Measurements from ENCODE around the gene WDR62.

Gene WDR62

GRCh38 chr19:36089847-36090246 is 35.1 kb downstream of the WDR62 start:
- Mint-ChIP-seq H3K4me3 (no peak overlapping the region), H3K9me3 (no peaks in the 10 kb centered on the region), H3K36me3 (ENCODE audit: low read depth) (peaks cover 22% of the 10 kb centered on the region), H3K27me3 (ENCODE audit: low read depth) (peaks cover 3% of the 10 kb centered on the region), H3K4me1 (no peaks in the 10 kb centered on the region), H3K27ac (no peak overlapping the region)
- TF ChIP-seq CTCF (IDR thresholded peaks at IDR 0.05; ENCODE audit: unreplicated experiment in 3 of 3) = no peak

GRCh38 chr19:36090910-36091695 is 36.4 kb downstream of the WDR62 start:
- Mint-ChIP-seq H3K4me1 (no peaks in the 10 kb centered on the region), H3K36me3 (ENCODE audit: low read depth) (peaks cover 18% of the 10 kb centered on the region), H3K27ac (no peak overlapping the region), H3K9me3 (no peaks in the 10 kb centered on the region), H3K4me3 (no peak overlapping the region), H3K27me3 (ENCODE audit: low read depth) (peaks cover 3% of the 10 kb centered on the region)
- no peak for TF ChIP-seq CTCF (IDR thresholded peaks at IDR 0.05; ENCODE audit: unreplicated experiment in 3 of 3)

GRCh38 chr19:36092566-36092965 is 37.9 kb downstream of the WDR62 start:
- Mint-ChIP-seq H3K4me3 (no peak overlapping the region), H3K36me3 (ENCODE audit: low read depth) (peaks cover 26% of the 10 kb centered on the region), H3K27me3 (ENCODE audit: low read depth) (peaks cover 3% of the 10 kb centered on the region), H3K4me1 (no peaks in the 10 kb centered on the region), H3K9me3 (no peaks in the 10 kb centered on the region), H3K27ac (no peak overlapping the region)
- no peak for TF ChIP-seq CTCF (IDR thresholded peaks at IDR 0.05; ENCODE audit: unreplicated experiment in 3 of 3)

GRCh38 chr19:36093146-36093662 is 38.5 kb downstream of the WDR62 start:
- peaks cover 3% of the 10 kb centered on the region for H3K27me3 Mint-ChIP-seq (ENCODE audit: low read depth)
- TF ChIP-seq CTCF (IDR thresholded peaks at IDR 0.05; ENCODE audit: unreplicated experiment in 3 of 3) = no peak
- no peak overlapping the region for H3K27ac Mint-ChIP-seq
- no peak overlapping the region for H3K4me3 Mint-ChIP-seq
- H3K36me3 Mint-ChIP-seq (ENCODE audit: low read depth) = peaks cover 26% of the 10 kb centered on the region
- H3K9me3 Mint-ChIP-seq = no peaks in the 10 kb centered on the region
- H3K4me1 Mint-ChIP-seq = no peaks in the 10 kb centered on the region

GRCh38 chr19:36093687-36094086 is 39.0 kb downstream of the WDR62 start:
- Mint-ChIP-seq H3K4me3 (no peak overlapping the region), H3K4me1 (no peaks in the 10 kb centered on the region), H3K27ac (no peak overlapping the region), H3K27me3 (ENCODE audit: low read depth) (peaks cover 3% of the 10 kb centered on the region), H3K9me3 (no peaks in the 10 kb centered on the region), H3K36me3 (ENCODE audit: low read depth) (peaks cover 24% of the 10 kb centered on the region)
- no peak for TF ChIP-seq CTCF (IDR thresholded peaks at IDR 0.05; ENCODE audit: unreplicated experiment in 3 of 3)

- H3K36me3 Mint-ChIP-seq (ENCODE audit: low read depth) = peaks cover 18% of the 10 kb centered on the region
- no peaks in the 10 kb centered on the region for H3K4me1 Mint-ChIP-seq
- no peak overlapping the region for H3K27ac Mint-ChIP-seq
- H3K4me3 Mint-ChIP-seq = no peak overlapping the region
- peaks cover 3% of the 10 kb centered on the region for H3K27me3 Mint-ChIP-seq (ENCODE audit: low read depth)
- no peak for TF ChIP-seq CTCF (IDR thresholded peaks at IDR 0.05; ENCODE audit: unreplicated experiment in 3 of 3)
- H3K9me3 Mint-ChIP-seq = no peaks in the 10 kb centered on the region
Observed at GRCh38 chr19:36097036-36097435, 42.3 kb downstream of the WDR62 start.

Data from nephron (organoid).